Stomach (tissue), 9 donors: Measurements from ENCODE around the gene PIM3. TPM values are rescaled to one million over a fixed set of nuclear protein-coding genes. Genes with fewer than 3 reads are reported as not detected.

Source experiments
- DNase-seq, 2 donors: peaks; one replicate each; pipeline versions ENCODE4 v3.0.0 to v3.0.0-alpha.2; 2013 to 2019
- H3K27ac ChIP-seq, 5 donors: fragments of 200-600 bp in 4 of 5; sonication (generic) in 4 of 5; one replicate each; pipeline ENCODE4 v1.5.1; 2013 to 2019; ENCODE audit warnings: mild to moderate bottlenecking in 1 of 5, moderate library complexity in 1 of 5
- H3K27me3 ChIP-seq, 3 donors: fragments of 200-600 bp; sonication (generic); one replicate each; pipeline ENCODE4 v1.5.1; 2017 to 2019; ENCODE audit warnings: mixed run types in 1 of 3
- H3K36me3 ChIP-seq, 4 donors: fragments of 200-600 bp; sonication (generic); 1 replicate in 3 of 4; 2 replicates in 1 of 4; pipeline ENCODE4 v1.5.1; 2016 to 2019
- H3K4me1 ChIP-seq, 4 donors: fragments of 200-600 bp; sonication (generic); one replicate each; pipeline ENCODE4 v1.5.1; 2016 to 2019
- H3K4me3 ChIP-seq, 4 donors: fragments of 200-600 bp; sonication (generic) in 3 of 4; one replicate each; pipeline ENCODE4 v1.5.1; 2016 to 2019; ENCODE audit warnings: mild to moderate bottlenecking in 1 of 4
- H3K9me3 ChIP-seq, 4 donors: fragments of 200-600 bp; sonication (generic); one replicate each; pipeline ENCODE4 v1.5.1; 2016 to 2019
- EP300 ChIP-seq: sonication (generic); formaldehyde crosslinking; IDR thresholded peaks from one replicate; pipeline ENCODE4 v1.6.1; 2017; ENCODE audit warnings: antibody characterized with exemption
- POLR2A ChIP-seq, 4 donors: fragments of 450-650 bp; IDR thresholded peaks; one replicate each; pipeline ENCODE4 v1.6.1; 2016; ENCODE audit warnings: antibody characterized with exemption in 4 of 4, control low read depth in 2 of 4, mild to moderate bottlenecking in 1 of 4, moderate library complexity in 1 of 4
- POLR2AphosphoS5 ChIP-seq, 3 donors: sonication (generic); formaldehyde crosslinking; IDR thresholded peaks; one replicate each; pipeline ENCODE4 v1.6.1; 2016; ENCODE audit warnings: antibody characterized with exemption in 3 of 3
- WGBS, 5 donors: extraction: QIAGEN DNeasy Blood & Tissue Kit in 3 of 5; methylation state at CpG; one replicate each; pipeline versions ENCODE4 v1.1.5 to v1.1.7; 2013 to 2018; 5-methylcytosine and 5-hydroxymethylcytosine counted together
- intact Hi-C: fragments of 100-400 bp; cut with DNase I; formaldehyde crosslinking; loops from one replicate; pipeline ENCODE4 v1.15.1; 2023; ENCODE audit warnings: low total_unique reads
- polyA plus RNA-seq, 3 donors: library from polyadenylated mRNA; stranded (reverse); fragments of 200-250 nt; gene quantifications; one replicate each; pipeline ENCODE4 v1.2.3, GENCODE V29; 2013
- total RNA-seq, 5 donors: library from RNA; depleted of rRNA; stranded (reverse); fragments of >200 nt; gene quantifications; one replicate each; pipeline versions ENCODE4 v1.1.0 to v1.2.3, GENCODE V29; 2014 to 2016
- TF ChIP-seq, protein P1 (sequence below), 7 experiments: fragments of 450-650 bp in 4 of 7; fragments of 200-600 bp in 3 of 7; sonication (generic) in 3 of 7; IDR thresholded peaks; one replicate each; pipeline ENCODE4 v1.5.1; 2016 to 2019; ENCODE audit warnings: antibody characterized with exemption in 7 of 7, control low read depth in 2 of 7, mild to moderate bottlenecking in 1 of 7
- donor health status: healthy with polysubstance abuse.
- donor health status: Bipolar disorder and iron deficiency.
- donor health status: healthy.

PIM3 gene
- total and polyA plus RNA-seq, 8 donors: 51.9 to 802 (median 84.6) TPM

DNA sequence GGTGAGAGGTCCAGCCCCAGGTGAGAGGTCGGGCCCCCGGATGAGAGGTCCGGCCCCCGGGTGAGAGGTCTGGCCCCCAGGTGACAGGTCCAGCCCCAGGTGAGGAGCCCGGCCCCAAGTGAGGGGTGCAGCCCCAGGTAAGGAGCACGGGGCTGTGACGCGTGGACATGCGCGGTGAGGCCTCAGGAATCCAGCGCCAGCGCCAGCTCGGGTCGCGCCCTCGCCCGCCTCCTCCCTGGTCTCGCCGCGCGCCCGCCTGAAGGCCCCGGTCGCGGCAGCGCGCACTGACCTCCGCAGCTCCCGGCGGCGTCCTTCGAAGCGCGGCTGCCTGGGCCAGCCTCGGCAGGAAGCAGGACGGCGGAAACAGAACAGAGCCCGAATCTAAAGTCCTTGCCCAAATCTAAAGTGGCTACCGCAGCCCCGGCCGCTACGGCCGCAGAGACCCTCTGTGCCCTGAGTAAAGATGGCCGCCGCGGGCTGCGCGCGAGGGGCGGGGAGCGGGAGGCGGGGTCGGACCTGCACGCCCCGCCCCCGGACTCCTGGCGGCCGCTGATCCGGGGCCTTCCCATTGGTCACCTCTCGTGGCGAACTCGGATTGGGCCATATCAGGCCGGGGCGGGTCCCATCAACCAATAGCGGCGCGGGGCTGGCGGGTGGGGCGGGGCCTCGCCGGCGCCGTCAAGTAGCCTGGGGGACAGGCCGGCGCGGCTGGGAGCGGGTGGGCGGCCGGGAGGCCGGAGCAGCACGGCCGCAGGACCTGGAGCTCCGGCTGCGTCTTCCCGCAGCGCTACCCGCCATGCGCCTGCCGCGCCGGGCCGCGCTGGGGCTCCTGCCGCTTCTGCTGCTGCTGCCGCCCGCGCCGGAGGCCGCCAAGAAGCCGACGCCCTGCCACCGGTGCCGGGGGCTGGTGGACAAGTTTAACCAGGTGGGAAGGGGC lies 42.3 kb upstream of the PIM3 start, which contains the start of the genes ALG12 and CRELD2:
Gene ALG12 (minus strand): TSS at position 465 of the 937 bp plus-strand sequence. CDS start 4,673 bp downstream, outside the sequence.
Gene CRELD2 (plus strand): TSS at position 661 of the 937 bp plus-strand sequence. CDS start 136 bp downstream, at position 797.
- Histone ChIP-seq H3K36me3 (peaks cover 11 to 44% (median 41%) of the 10 kb centered on the region in 4 donors), H3K4me3 (peak within 1 kb of the TSS; percentile 79 to 93 (median 88)), H3K27me3 (no peaks in the 10 kb centered on the region), H3K4me1 (peaks cover 17 to 34% (median 33%) of the 10 kb centered on the region in 4 donors), H3K9me3 (no peaks in the 10 kb centered on the region), H3K27ac (peak within 1 kb of the TSS; percentile 90 to 99 (median 97))
- intact Hi-C loops: no loop called here
- DNase-seq: peak; percentile 99
- peak in 2 of 3 donors; percentile 68 to 76 for TF ChIP-seq POLR2AphosphoS5 (IDR thresholded peaks at IDR 0.05)
- TF ChIP-seq, protein P1, sequence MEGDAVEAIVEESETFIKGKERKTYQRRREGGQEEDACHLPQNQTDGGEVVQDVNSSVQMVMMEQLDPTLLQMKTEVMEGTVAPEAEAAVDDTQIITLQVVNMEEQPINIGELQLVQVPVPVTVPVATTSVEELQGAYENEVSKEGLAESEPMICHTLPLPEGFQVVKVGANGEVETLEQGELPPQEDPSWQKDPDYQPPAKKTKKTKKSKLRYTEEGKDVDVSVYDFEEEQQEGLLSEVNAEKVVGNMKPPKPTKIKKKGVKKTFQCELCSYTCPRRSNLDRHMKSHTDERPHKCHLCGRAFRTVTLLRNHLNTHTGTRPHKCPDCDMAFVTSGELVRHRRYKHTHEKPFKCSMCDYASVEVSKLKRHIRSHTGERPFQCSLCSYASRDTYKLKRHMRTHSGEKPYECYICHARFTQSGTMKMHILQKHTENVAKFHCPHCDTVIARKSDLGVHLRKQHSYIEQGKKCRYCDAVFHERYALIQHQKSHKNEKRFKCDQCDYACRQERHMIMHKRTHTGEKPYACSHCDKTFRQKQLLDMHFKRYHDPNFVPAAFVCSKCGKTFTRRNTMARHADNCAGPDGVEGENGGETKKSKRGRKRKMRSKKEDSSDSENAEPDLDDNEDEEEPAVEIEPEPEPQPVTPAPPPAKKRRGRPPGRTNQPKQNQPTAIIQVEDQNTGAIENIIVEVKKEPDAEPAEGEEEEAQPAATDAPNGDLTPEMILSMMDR (IDR thresholded peaks at IDR 0.05): no peak
- 0 to 1% (median 0%) methylated on average over 40 to 103 of the region's 103 CpGs for WGBS, 5 donors

DNA sequence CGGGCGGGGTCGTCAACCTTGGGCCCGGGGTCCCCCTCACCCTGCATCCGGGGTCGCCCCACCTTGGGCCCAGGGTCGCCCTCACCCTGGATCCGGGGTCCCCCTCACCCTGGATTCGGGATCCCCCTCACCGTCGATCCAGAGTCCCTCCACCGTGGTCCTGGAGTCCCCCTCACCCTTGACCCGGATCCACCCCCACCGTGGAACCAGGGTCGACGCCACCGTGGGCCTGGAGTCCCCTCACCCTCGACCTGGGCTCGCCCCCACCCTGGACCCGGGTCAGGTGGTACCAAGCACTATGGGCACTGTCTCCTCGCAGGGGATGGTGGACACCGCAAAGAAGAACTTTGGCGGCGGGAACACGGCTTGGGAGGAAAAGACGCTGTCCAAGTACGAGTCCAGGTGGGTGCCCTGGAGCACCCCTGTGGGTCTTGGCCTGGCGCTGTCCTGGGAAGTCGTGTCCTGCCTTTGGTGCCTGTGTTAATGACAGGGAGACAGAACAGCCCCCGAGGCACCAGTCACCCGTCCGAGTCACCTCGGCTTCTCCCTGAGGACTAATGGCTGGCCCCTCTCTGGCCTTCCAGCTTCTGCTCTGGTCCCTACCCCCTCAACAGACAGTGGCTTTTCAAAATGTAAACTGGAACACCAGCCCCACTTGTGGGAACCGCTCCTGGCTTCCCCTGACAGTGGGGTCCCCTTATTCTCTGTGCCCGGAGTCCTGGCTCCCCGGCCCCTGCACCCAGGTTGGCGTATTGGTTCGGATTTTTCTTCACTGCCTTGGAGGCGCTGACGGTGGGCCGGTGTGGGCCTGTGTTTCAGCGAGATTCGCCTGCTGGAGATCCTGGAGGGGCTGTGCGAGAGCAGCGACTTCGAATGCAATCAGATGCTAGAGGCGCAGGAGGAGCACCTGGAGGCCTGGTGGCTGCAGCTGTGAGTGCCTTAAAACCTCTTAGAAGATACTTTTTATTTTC lies 41.4 kb upstream of the PIM3 start:
- DNase-seq: no peak
- intact Hi-C loops: no loop called here
- Histone ChIP-seq H3K4me3 (peak overlapping the region; percentile 79 to 93 (median 88)), H3K9me3 (no peaks in the 10 kb centered on the region), H3K36me3 (peaks cover 5 to 44% (median 42%) of the 10 kb centered on the region in 4 donors), H3K4me1 (peaks cover 17 to 36% (median 33%) of the 10 kb centered on the region in 4 donors), H3K27ac (peak overlapping the region; percentile 80 to 99 (median 94)), H3K27me3 (no peaks in the 10 kb centered on the region)
- WGBS, 5 donors: 30 to 61% (median 35%) methylated on average over 23 to 47 of the region's 47 CpGs
- no peak for TF ChIP-seq EP300
- TF ChIP-seq, protein P1 (IDR thresholded peaks at IDR 0.05): no peak

DNA sequence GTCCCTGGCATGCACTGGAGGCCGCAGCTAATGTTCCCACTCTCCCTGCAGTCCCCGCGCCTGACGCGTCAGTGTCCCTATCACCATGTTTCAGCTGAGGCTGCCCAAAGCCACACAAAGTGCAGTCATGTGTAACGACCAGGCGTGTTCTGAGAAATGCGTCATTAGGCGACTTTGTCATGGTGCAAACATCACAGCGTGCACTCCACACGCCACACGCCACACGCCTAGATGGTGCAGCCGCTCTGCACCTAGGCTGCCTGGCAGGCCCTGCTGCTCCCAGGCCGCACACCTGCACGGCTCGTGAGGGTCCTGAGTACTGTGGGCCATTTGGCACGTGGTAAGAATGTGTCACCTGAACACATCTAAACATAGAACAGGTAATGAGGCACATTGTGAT lies 39.7 kb upstream of the PIM3 start:
- no peak overlapping the region for H3K27ac ChIP-seq
- WGBS, 5 donors: 94 to 98% (median 95%) methylated on average over 7 to 18 of the region's 18 CpGs
- DNase-seq: no peak
- intact Hi-C loops: no loop called here
- H3K36me3 ChIP-seq: peaks cover 5 to 53% (median 46%) of the 10 kb centered on the region in 4 donors
- peaks cover 17 to 36% (median 33%) of the 10 kb centered on the region in 4 donors for H3K4me1 ChIP-seq
- H3K9me3 ChIP-seq: no peaks in the 10 kb centered on the region
- no peak overlapping the region for H3K4me3 ChIP-seq
- TF ChIP-seq EP300: no peak
- TF ChIP-seq POLR2A (IDR thresholded peaks at IDR 0.05): no peak
- TF ChIP-seq, protein P1 (IDR thresholded peaks at IDR 0.05): no peak
- no peak for TF ChIP-seq POLR2AphosphoS5 (IDR thresholded peaks at IDR 0.05)
- no peaks in the 10 kb centered on the region for H3K27me3 ChIP-seq
